GM13977 (cell line): ENCODE results near the gene PALLD.

Experiments used
- DNase-seq: peaks from one replicate; pipeline ENCODE4 v3.0.0; 2012; ENCODE audit warnings: low spot score
- in situ Hi-C: fragments of 300-500 bp; cut with MboI; formaldehyde crosslinking; loops from one replicate; pipeline ENCODE4 v1.12.0; 2022; ENCODE audit warnings: low sequenced_read_pairs, low pct_unique_long_range_greater_than_20kb, mixed read lengths, inconsistent platforms; ENCODE audit not compliant: unreplicated experiment
- TF ChIP-seq, protein P1 (sequence below): IDR thresholded peaks from 2 replicates; pipeline ENCODE4 v1.5.1; 2012; ENCODE audit warnings: mild to moderate bottlenecking, control low read depth; ENCODE audit not compliant: insufficient read depth; ENCODE audit errors: extremely low read depth, missing control alignments

PALLD gene

GRCh38 chr4:168708108-168708507 lies 211.3 kb downstream of the PALLD start:
- DNase-seq, result no peak
- TF ChIP-seq, protein P1, sequence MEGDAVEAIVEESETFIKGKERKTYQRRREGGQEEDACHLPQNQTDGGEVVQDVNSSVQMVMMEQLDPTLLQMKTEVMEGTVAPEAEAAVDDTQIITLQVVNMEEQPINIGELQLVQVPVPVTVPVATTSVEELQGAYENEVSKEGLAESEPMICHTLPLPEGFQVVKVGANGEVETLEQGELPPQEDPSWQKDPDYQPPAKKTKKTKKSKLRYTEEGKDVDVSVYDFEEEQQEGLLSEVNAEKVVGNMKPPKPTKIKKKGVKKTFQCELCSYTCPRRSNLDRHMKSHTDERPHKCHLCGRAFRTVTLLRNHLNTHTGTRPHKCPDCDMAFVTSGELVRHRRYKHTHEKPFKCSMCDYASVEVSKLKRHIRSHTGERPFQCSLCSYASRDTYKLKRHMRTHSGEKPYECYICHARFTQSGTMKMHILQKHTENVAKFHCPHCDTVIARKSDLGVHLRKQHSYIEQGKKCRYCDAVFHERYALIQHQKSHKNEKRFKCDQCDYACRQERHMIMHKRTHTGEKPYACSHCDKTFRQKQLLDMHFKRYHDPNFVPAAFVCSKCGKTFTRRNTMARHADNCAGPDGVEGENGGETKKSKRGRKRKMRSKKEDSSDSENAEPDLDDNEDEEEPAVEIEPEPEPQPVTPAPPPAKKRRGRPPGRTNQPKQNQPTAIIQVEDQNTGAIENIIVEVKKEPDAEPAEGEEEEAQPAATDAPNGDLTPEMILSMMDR, result no peak
- in situ Hi-C loops, result loop anchor here (25.0 kb wide), 1 partner anchor 204 kb away; no protein-coding TSS in a partner anchor

DNA sequence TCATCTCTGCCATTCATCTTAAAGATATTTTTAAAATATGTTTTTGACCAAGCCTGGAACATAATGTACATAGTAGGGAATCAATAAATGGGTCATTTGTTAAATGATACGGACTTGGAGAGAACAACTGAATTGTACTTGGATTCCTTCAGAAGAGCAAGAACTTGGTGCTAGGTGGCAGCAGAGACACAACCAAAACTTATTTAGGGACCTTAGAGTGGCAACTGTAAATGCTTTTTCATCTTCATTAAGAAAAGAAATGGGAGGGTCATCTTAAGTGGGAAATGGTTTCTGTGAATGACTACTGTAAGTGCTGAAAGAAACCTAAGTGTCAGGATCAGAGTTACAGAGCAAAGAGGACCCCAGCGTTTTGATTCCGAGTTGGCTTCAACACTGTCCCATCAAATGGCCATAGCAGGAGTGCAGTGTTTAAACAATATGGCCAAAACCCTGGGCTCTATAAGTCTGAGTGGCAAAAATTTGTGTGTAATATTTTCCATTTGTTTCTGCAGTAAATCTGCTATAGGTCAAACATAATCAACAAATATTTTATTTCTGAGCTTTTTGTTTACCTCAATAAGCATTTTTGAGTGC lies 213.6 kb downstream of the PALLD start:
- TF ChIP-seq, protein P1, result peak; percentile 33
- in situ Hi-C loops, result loop anchor here (25.0 kb wide), 1 partner anchor 202 kb away; no protein-coding TSS in a partner anchor
- DNase-seq, result peak; percentile 40

DNA sequence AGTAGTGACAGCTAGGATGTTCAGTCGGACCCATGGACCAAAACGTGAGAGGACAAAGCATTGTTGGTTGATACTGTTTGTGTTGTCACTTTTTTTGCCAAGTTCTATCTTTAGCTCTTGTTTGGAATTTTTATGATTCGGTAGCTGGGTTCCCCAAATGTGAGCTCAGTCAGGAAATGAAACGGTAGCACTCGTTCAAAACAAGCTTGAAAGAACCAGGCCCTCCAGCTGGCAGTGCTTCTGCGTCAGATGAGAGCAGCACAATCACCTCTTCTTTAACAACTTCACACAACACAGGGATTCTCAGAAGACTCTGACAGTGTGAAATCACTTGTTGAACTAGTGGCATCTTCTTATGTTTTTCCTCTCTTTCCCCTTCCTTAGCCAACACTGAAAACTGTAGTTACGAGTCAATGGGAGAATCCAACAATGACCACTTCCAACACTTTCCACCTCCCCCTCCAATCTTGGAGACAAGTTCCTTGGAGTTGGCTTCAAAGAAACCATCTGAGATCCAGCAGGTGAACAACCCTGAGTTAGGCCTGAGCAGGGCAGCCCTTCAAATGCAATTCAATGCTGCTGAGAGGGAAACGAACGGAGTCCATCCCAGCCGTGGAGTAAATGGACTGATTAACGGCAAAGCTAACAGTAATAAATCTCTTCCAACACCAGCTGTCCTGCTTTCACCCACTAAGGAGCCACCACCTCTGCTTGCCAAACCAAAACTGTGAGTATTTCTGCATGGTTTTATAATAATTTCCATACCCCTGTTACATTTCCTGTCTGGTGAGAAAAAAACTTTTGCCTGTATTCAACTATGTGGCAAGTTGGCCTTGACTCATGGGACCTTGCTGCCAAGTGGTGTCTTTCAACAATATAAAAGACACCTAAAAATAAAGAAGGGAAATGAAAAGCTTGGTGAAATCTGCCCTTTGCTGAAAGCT lies 214.6 kb downstream of the PALLD start:
- TF ChIP-seq, protein P1, result no peak
- in situ Hi-C loops, result loop anchor here (25.0 kb wide), 1 partner anchor 201 kb away; no protein-coding TSS in a partner anchor
- DNase-seq, result no peak

DNA sequence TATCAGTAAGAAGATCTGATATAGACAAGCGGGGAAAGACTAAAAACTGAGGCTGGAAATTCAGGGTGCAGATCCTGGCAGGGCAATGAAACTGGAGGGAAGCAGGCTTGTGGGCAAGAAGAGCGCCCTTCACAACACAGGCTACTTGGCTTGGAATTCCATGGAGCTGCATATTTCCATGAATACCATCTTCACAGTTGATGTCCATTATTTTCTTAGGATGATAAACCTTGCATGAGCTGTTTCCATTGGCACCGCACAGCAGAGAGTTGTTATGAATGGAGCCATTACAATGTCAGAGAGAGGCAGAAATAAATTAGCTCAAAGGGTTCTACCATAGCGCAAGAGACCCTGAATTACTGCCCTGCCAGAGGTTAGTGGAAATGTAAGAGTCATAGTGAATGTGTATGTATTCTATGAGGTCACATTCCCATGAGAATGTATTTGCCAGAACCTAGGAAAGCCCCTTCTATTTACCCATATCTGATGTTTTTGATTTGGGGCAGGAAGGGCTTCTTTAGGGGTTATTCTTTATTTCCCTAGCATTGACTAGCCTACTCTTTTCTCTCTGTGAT lies 215.6 kb downstream of the PALLD start:
- TF ChIP-seq, protein P1, result no peak
- in situ Hi-C loops, result loop anchor here (25.0 kb wide), 1 partner anchor 200 kb away; no protein-coding TSS in a partner anchor
- DNase-seq, result no peak

GRCh38 chr4:168713253-168713652 lies 216.4 kb downstream of the PALLD start:
- no peak for DNase-seq
- TF ChIP-seq, protein P1, result no peak
- in situ Hi-C loops, result loop anchor here (25.0 kb wide), 1 partner anchor 199 kb away; no protein-coding TSS in a partner anchor

DNA sequence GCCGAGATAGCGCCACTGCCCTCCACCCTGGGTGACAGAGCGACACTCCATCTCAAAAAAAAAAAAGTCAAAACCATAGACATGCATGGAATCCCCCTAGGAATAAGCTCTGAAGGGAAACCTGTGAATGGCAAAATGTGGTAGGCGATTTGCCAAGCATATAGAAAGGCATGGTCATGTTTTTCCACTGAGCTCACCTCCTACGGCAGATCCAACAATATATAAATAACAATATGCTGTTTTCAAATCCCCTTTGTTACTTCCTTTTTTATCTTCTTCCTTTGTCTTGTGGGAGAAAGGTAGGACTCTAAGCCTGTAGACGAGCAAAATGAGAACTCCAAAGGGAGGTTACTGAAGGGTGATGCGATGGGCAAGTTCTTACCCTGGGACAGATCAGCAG lies 219.0 kb downstream of the PALLD start:
- in situ Hi-C loops, result loop anchor here (25.0 kb wide), 1 partner anchor 196 kb away; no protein-coding TSS in a partner anchor
- DNase-seq, result no peak
- TF ChIP-seq, protein P1, result no peak
